ENCODE data around the gene MLLT3.

Gene MLLT3

DNA sequence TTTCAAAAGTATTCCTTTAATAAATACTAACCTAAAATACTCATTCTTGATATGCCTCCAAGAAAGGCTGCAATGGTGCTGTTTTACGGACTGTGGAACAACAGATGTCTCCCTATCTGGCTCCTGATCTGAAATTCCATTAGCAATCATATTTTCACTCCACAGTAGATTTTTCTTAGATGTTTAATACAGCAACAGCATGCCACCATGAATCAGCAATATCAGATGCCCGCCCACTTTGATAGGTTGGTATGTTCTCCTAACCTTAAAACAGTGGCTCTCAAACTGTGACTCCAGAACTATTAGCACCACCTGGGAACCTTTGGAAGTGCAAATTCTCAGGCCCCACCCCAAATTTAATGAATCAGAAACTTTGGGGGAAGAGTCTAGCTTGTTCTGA is 110.2 kb downstream of the MLLT3 start:
- DNase-seq (ENCODE audit: low read depth) = no peak

DNA sequence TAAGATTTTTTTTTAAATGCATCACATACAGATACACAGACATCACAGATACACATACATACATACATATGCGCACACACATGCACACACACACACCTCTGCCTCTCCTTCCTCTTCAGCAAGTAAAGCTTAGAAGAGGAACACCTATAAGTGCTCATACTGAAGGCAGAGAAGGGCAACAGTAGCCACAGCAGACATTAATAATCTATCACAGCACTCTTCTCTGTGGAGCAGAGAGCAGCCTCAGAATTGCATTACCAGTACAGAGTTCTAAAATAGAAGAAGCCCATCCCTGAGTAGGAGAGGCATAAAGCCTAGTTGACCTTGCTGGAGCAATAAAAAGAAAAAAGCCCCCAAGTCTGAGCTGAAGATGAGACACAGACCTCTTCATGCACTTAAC is 110.6 kb downstream of the MLLT3 start:
- no peak for DNase-seq (ENCODE audit: low read depth)

DNA sequence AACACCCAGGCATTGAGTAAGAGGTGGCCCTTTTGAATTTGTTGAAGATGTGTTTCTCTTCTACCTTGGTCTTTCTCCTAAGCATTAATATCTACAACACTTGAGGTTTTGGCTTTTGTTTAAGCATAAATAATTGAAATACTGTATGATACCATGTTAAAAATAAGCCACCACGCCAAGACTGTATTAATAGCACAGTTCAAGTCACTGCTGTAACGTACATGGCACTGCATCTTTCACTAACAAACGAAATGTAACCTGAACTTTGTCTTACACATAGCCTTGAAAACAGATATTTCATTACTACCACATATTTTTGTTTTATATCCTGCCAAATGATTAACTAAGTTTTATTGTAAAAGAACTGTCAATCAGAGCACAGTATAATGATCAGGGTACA is 112.8 kb downstream of the MLLT3 start:
- no peak for DNase-seq (ENCODE audit: low read depth)

DNA sequence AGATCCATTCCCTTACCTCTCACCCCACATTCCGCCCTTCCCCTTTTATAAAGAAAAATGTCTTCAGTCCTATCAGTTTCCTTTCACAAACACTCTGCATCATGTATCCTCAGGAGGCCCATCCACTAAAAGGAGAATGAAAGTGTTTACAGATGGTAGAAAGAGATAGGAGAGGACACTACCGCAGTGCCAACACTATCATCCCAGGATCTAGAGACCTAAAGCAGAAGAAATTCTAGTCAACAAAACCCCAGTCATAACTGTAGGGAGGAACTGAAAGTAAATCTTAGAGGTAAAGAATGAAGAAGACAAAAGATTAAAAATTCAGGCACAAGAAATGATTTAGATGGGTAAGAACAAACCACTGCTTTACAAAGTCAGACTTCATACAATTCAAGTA is 114.1 kb downstream of the MLLT3 start:
- no peak for DNase-seq (ENCODE audit: low read depth)

DNA sequence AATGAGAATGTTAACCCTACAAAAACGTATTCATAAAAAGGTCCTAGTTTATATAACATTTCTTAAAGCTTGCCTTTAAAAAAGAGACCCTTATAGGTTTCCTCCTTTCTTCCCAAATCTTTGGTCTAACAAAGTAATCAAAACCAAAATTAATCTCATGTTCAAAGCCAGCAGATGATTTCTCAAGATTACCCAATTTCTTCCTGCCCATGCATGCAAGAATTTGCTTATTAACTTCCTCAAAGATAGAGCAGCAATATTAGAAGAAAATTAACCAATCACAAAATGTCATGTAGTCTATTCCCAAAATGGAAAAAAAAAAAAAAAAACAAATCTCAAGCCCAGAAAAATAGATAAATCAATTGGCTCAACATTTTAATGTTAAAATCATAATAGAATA is 114.9 kb downstream of the MLLT3 start:
- no peak for DNase-seq (ENCODE audit: low read depth)

DNA sequence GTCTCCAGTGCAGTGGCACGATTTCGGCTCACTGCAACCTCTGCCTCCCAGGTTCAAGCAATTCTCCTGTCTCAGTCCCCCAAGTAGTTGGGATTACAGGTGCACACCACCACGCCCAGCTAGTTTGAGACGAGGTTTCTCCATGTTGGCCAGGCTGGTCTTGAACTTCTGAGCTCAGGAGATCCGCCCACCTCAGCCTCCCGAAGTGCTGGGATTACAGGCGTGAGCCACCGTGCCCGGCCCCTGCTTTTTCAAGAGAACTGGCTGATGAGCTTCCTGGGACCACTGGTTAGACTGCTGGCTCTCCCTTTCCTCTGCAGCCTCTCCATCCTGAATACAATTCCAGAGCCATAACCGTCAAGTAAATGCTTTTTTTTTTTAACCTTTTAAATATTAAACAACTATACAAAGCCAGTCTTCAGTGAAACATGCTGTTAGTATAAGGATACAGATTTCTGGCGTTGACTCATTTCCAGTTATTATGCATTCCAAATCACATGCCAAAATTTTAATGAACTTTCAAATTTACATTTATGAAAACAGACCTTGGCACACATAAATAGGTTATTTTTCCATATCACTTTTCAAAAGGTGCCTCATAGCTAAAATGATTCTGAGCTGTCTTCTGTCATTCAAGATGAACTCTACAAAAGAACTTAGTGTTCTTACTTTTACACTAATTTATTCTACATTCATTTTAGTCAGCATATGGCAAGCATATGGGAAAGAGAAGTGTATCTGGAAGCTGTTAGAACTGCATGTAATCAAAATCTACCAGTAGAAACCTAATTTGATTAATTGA is 116.0 kb downstream of the MLLT3 start:
- no peak for DNase-seq (ENCODE audit: low read depth)

DNA sequence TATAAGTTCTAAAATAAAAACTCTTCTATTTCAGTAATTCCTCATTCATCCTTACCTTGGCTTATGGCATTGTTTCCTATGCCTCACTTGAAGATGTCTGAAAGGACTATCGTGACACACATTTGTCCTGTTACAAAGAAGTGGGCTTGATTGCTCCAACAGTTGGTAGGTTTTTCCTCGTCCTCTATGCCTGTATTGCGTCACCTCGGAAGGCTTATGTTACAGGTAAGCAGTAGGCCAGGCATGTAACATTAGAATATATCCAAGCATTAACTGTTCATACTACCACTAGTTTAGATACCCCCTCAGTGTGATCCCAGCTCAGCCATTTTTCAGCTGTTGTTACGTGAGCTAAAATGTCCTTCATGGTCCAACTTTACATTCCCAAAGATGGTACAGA is 116.7 kb downstream of the MLLT3 start:
- DNase-seq (ENCODE audit: low read depth) = no peak

DNA sequence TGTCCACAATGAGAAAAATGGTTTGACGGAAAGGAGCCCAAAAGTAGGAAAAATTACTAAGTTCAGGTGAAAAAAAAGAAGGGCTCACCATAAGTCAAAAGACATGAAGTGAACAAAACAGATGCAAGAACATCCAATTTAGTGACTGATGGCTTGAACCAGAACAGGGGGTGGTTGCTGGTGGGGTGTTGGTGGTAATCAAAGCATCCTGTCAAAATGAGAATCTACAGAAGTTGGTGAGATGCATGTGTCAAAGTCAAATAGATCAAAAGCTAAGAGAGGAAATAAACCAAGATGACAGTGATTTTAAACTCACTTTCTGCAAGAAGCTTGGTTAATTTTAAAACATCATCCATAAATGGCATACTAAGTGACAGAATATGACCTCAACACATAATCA is 117.4 kb downstream of the MLLT3 start:
- no peak for DNase-seq (ENCODE audit: low read depth)

DNA sequence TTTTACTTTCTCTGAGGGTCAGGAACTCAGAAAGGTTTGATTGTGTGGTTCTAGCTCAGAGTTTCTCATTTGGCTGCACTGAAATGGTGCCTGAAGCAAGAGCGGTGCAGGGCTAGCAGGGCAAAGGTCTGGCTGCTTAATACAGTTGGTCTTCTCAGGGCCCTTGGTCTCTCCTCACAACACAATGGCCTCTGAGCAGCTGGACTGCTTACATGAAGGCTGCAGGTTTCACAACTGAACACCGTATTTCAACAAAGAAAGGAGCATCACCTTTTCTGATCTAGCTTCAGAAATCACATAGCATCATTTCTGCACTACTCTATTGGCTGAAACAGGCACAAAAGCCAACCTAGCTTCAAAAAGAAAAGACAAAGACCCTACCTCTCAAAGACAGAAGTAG is 122.2 kb downstream of the MLLT3 start:
- DNase-seq (ENCODE audit: low read depth) = no peak

DNA sequence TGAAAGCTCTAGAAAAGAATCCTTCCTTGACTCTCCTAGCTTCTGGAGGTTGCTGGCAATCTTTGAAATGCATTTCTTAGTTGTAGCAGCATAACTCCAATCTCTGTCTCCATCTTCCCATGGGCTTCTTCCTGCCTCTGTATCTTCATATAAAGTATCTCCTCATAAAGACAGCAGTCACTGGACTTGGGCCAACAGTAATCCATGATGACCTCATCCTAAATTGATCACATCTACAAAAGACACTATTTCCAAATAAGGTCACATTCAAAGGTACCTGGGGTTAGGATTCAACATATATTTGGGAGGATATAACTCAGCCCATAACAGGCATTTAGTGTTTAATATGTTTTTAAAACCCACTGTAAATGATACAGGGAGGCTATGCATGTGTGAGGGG is 123.3 kb downstream of the MLLT3 start:
- no peak for DNase-seq (ENCODE audit: low read depth)

DNA sequence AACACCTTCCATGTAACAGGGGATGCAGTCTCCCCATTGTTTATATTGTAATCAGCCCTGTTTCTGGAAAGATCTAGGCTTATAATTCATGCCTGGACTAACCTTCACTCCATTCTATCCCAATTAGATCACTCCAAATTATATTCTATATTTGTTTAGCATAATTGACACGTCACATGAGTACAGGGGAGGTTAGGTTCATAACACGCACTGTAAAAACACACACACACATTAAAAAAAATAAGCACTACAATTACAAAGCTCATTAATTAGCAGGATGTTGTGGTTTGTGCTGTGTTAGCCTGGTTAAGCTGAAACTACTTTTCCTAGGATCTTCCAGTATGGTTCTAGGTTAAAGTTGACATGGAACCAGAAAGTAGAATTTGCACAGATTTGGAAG is 126.0 kb downstream of the MLLT3 start:
- no peak for DNase-seq (ENCODE audit: low read depth)

DNA sequence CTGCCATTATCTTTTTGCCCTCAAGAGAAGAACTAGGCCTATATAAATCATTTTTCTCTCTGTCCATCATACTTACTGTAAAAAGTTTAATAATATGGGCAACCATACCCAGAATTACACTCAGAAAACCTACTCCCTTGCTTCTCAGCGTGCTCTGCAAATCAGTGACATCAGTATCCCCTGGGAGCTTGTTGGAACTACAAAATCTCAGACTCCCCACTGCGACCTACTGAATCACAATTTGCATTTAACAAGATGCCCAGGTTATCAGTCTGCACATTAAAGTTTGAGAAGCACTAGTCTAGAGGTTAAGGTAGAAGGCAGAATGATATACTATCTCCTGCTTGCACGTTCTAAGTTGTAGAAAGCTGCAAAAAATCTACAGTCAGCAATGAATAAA is 127.2 kb downstream of the MLLT3 start:
- DNase-seq (ENCODE audit: low read depth) = no peak

DNA sequence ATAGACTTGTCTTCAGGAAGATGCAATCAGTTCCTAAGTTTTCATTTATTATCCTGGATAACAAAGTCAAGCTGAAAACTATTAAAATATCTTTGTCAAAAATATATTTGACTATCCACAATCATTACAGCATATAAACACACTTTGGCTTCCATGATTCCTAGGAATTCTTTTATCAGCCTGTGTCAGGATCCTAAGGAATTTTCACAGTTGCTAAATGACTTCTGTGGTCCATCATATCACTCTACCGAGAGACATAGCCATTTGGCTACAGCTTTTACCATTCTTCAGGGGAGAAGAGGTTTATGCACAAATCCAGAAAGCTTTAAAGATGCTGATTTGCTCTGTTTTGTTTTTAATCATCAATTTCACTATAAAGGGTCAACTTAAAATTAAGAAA is 128.3 kb downstream of the MLLT3 start:
- DNase-seq (ENCODE audit: low read depth) = no peak

DNA sequence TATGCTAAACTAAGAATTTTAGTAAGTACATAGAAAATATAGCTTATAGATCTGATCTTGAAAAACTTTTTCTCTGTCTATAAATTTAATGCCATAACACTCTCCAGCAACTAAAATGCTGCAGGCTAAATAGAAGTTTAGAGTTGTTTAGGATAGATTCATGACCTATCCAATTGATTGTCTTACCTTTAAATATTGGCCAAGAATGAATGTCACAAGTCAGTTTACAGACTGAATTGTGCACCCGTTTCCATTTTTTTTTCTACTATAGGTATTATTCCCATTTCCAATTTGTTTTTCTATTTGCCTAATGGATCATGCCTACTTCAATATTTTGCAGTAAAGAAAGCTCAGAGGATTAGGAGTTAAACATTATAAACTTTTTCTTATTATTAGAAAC is 129.5 kb downstream of the MLLT3 start:
- no peak for DNase-seq (ENCODE audit: low read depth)

DNA sequence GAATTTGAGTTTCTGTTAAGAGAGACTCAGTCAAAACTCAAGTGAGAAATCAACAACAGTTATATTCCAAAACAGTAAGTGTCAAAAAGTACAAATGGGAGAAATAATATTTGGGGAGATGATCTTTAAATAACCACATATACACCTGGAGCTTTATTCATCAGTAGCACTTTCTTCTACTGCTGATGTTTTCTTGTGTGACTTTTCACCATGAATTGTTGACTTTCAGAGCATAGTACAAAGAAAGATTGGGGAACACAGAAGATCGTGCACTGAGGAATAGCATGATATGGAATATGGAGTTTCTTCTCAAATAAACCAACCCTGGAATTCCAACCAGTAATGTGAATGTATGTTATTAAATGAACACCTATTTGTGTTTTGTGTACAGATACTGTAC is 130.7 kb downstream of the MLLT3 start:
- no peak for DNase-seq (ENCODE audit: low read depth)

DNA sequence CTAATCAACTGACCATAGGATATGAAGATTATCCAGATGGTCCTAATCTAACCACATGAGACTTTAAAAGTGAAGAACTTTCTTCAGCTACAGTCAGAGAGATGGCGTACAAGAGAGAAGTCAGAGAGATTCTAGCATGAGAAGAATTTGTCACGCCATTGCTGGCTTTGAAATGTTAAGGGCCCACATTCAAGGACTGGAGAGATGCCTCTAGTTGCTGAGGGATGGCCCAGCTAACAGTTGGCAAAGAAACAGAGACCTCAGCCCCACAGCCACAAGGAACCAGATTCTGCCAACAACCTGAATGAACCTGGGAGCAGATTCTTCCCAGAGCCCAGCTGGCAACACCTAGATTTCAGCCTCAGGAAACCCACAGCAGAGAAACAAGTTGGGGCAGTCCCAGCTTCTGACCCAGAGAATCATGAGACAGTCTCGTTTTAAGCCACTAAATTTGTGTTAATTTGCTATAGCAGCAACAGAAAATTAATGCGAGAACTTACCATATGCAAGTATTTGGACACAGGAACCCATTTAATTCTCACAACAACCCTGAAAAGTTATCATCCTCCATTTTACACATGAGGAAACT is 132.0 kb downstream of the MLLT3 start:
- no peak for DNase-seq (ENCODE audit: low read depth)

DNA sequence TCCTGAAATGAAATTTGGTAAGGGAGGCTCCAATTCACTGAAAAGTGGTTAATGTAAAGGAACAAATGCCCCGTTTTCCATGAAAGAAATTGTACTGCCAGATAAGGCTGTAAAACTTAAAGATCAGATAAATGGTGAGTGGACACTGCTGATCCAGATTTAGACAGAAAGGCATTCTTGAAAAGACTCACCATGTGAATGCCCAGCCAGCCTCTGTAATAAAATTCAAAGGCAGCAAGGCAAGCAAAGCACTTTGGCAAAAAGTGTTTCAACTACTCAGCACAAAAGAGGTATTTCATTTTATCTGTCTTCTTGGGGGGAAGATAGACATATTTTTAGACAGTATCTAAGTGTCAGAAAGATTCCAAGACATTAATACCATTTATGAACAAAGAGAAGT is 133.6 kb downstream of the MLLT3 start:
- no peak for DNase-seq (ENCODE audit: low read depth)

DNA sequence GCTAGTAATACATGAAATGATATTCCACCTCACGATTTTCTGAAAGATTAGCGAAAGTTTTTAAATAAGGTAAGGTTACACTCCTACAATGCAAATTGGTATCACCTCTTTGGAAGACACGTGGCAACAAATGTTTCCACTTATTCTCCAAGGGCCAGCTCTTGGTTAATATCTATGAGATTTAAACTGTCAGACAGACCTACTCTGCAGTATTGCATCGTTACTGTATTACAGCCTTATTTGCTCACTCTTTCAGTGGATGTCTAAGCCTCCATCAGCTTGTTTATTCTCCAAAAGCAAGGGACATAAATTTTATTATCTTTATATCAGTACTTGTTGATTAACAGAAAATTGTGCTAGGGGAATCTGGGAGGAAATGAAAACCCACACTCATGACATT is 135.7 kb downstream of the MLLT3 start:
- no peak for DNase-seq (ENCODE audit: low read depth)

DNA sequence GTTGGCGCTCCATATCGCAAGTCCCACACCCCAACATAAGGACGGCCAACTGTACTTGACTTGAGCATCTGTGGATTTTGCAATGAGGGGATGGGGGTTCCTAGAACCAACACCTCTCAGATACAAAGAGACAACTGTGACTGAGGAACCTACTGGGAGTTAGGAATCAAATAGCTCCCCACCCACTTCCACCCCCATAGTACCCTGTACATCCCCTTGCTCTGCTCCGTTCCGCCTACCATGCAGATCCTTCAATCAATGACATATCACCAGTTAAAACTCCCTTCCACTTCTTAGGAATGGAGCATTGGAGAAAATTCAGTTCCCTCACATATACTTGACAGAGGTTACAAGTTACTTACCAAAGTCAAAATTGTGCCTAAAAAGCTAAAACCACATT is 140.9 kb downstream of the MLLT3 start:
- no peak for DNase-seq (ENCODE audit: low read depth)

DNA sequence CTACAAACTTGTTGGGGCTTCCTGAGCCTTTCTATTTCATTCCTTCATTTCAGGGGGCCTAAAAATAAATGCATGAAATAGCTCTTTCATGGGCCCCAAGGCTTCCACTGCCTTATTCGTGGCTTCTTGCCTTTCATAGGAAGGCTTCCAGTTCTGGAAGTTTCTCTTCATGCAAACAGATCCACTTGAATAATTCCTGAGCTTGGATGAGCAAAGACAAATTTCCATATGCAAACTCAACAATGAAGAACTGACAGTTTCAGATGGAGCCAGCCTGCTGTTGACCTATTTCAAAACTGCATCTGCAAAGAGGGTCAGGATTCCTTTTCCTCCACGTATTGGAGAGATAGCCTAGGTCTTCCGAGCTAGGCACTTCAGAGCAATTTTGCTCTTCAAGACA is 142.1 kb downstream of the MLLT3 start:
- no peak for DNase-seq (ENCODE audit: low read depth)

DNA sequence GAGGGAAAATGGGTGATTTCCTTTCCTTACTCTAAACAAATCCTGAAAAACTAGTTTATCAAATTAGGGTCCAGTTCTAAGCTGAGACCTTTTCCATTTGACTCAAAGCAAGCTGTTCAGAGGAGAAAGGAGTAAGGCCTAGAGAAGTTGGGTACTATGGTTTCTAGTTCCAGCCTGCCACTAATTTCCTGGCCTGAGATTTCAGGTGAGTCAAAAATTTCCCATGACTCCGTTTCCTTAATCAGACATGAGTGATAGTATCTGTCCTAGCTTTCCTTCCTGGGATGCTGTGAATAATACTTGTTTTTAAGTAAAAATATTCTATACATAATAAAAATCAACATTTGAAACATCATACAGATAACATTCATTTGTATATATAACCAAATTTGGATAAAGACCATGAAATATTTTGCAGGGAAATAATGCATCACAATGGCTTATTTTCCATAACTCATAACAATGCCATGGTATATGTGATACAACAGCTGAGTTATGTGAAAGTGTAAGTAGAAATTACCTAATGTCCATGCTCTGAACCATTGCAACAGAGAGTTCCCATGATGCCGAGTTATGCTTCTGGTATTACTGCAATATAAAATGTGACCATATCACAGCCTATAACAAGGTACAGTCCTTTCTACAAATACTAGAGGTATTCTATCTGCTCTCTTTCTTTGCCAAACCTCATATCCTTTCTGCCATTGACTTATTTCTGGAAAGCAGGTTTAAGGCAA is 142.7 kb downstream of the MLLT3 start:
- no peak for DNase-seq (ENCODE audit: low read depth)

DNA sequence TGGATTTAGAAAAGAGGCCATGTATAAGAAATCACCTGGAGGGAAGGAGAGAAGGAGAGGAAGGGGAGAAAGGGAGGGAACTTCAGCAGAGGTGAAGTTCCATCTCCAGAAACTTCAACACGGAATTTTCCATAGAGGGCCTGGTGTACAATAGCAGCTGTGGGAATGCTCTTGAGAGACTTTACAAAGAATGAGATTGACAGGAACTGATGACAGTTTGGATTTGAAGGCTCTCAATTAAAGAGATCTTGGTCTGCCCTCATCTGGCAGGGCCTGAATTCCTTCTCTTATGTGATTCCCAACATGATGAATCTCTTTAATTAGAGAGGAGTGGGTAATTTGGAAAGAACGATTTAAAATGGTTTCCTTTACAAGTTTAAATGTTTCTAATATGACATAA is 143.5 kb downstream of the MLLT3 start:
- DNase-seq (ENCODE audit: low read depth) = no peak

DNA sequence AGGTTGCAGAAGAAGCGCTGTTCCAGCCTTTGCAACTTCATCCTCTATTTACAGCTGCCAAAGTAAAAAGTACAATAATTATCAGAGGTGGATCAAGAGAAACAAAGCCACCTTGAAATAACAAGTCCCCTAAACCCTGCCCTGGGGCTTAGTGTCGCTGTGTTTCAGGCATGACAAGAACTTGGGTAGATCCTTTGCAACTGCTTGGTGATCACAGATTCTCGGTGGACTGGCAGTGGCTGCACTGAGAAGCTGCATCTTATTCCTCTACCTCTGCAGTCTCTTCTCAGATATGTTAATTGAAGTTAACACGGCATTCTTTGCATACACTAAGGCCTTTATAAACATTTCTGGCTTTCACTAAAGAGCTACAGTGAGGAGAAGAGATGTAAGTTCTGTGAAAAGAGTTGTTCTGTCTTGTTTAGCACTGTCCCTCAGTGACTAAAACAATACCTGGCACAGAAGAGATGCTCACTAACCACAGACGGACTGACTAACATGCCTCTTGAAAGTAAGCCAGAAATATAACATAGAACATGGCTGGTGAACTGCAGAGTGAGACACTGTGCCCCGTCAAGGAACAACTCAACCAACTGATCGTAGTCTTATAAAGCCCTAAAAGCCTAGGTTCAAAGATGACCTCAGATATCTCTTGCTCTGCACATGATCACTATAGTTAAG is 144.2 kb downstream of the MLLT3 start:
- no peak for DNase-seq (ENCODE audit: low read depth)
